GM19351 (cell line): ENCODE results near the gene ASIC1.
"Not testable (repeated sequence)": the region's sequence is repeated elsewhere in the genome, so short reads cannot be mapped to it uniquely, and the experiment has no call there.

Experiments
- ATAC-seq: cut with Tn5 transposase; IDR thresholded peaks from one replicate; pipeline ENCODE4 v1.9.1; 2021; ENCODE audit warnings: mild to moderate bottlenecking, moderate library complexity; ENCODE audit not compliant: unreplicated experiment

ASIC1 gene

GRCh38 chr12:50057000-50057841, at the start of gene ASIC1:
Gene ASIC1, plus strand, starts transcription at chr12:50057596. Its CDS starts 1,171 bp downstream, at chr12:50058767.
- no peak for ATAC-seq

- no peak for ATAC-seq
These were observed 43.8 kb upstream of the ASIC1 start for GRCh38 chr12:50013361-50014147.

GRCh38 chr12:50014342-50014741, 43.1 kb upstream of the ASIC1 start:
- ATAC-seq, result no peak

DNA sequence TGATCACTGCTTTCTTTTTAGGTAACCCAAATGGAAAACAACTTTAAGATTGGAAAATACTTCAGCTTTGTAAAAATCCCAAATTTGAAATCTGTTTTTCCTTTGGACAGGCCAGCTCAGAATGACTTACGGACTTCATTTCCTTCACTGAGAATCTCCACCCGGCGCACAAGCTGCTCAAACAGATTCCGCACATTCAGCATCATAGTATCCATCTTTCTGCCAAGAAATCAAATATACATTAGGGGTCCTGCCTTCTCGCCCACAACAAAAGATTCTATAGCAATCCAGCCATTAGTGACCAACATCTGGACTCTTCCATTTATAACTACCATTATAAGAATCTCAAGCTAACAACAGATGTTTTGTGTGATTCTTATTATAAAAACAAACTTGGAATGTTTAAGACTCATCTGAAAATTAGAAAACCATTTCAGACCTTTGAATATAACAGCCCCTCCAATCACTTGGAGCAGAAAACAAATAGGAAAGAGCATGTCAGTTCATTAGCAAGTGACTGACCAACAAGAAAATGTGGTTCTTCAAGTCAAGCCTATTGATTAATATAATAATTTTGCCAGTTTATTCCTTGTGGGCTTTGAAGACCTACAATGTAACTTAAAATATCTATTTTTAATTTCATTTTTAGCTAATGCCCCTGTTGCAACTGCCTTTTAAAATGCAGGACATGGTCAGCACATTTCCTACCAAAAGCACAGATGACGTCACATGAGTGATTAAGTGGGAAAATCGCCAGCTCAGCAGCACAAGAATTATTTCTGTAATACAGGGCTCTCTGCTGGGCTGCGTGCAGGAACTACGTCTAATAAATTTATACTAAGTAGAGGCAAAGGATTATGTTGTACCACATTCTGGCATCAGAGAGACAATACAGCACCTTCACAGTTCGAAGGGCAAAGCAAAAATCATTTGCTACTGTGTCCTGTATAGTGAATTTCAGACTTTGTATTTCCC, 40.6 kb upstream of the ASIC1 start:
- ATAC-seq, result no peak

DNA sequence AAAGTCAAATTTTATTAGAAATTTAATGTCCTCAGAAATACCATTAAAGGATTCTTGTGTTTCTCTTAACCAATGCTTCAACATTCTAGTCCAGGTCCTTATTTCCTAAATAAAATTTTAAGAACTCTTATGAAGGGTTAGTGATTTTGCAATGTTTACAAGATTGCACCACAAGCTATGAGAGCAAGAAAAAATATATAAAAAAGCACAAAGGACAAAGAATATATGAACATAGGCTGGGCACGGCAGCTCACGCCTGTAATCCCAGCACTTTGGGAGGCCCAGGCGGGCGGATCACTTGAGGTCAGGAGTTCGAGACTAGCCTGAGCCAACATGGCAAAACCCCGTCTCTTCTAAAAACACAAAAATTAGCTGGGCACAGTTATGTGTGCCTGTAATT, 39.8 kb upstream of the ASIC1 start:
- no peak for ATAC-seq

DNA sequence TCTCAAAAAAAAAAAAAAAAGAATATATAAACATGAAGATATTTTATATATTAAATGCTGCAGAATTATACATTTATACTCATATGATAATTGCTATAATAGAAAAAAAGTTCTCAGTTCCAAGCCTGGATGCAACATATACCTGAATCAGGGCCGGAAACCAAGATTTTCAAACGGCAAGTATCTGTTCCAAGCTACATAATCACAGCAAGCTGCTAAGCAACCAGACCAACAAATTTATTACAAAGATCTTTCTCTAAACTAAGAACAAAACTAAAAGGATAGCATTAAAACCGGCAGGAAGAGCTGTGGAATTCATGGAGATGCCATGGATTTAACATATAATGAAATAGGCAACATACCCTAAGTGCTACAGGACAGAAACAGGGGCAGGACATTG, 39.2 kb upstream of the ASIC1 start:
- ATAC-seq, result no peak

DNA sequence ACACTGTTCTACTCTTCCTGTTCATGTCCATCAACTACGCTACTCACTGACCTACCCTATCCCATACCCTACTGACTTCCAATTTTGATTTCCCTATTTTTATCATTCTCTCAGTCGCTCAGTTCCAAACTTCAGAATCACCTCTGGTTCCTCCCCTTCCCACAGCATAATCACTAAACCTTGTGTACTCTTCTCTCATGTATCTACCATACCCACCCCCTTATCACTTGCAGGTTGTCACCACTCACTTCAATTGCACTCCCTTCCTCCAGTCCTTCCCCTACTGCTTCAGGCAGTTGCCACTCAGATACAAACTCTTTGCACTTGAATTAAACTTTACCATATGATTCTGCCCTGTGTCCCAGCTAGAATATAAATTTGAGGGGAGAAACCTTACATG, 38.4 kb upstream of the ASIC1 start:
- no peak for ATAC-seq

DNA sequence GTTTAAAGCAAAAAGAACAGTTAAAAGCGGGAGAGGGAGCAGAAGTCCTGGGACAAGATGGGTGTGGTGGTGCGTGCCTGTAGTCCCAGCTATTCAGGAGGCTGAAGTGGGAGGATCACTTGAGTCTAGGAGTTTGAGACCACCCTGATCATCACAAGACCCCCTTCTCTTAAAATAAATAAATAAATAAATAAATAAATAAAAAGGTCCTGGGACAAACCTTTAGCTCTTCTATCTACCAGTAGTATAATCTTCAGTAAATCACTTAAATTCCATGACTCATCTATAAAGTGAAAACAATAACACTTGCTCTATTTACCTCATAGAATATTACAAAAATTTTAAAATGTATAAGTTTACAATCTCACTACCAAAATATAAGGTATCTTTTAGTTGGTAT, 37.9 kb upstream of the ASIC1 start:
- ATAC-seq, result no peak

DNA sequence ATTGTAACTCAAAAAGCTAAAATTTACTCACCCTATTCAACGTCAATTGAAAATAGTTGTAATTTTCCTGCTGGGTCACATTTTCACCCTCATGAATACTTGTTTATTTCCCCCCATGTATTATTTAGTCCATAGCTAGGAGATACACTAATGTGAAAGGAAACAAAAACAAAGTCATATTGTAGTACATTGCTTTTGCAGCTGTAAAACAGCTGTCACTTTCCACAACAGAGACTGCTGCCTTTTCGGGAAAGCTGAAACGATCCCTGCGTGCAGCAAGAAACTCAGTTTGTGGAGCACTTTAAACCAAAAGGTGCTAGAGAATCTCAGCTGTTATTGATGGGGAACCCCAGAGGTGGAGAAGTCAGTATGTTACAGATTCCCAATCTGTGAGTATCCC, 36.4 kb upstream of the ASIC1 start:
- no peak for ATAC-seq

DNA sequence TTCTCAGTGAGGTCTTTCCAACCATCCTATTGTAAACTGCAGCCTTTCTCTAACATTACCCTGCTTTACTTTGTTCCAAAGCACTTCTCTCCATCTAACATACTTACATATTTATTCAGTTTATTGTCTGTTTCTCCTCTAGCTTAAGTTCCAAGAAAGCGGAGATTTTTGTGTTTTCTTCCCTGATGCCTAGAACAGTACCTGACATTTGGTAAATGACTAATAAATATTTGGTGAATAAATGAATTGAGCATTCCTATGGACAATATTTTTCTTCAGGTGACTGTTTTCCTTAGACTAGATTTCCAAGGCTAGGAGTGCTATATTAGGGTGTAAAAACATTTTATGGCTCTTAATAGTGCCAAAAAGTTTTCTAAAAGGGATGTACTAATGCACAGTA, 34.5 kb upstream of the ASIC1 start:
- no peak for ATAC-seq

GRCh38 chr12:50024227-50024626, 33.2 kb upstream of the ASIC1 start:
- ATAC-seq, result no peak

GRCh38 chr12:50024805-50025186, 32.6 kb upstream of the ASIC1 start:
- ATAC-seq, result peak; percentile 23

GRCh38 chr12:50025187-50026059, 32.0 kb upstream of the ASIC1 start, which contains the start of gene RACGAP1:
Gene RACGAP1, minus strand, starts transcription at chr12:50025494. Its CDS starts 8,779 bp downstream, at chr12:50016715.
- peak; percentile 99 for ATAC-seq

GRCh38 chr12:50026691-50027090, 30.7 kb upstream of the ASIC1 start:
- no peak for ATAC-seq

DNA sequence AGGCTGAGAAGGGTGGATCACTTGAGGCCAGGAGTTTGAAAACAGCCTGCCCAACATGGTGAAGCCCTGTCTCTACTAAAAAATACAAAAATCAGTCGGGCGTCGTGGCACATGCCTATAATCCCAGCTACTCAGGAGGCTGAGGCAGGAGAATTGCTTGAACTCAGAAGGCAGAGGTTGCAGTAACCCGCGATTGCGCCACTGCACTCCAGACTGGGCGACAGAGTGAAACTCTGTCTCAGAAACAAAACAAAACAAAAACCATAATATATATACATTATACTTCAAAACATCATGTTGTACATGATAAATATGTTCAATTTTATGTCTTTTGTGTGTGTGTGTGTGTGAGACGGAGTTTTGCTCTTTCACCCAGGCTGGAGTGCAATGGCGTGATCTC, 26.9 kb upstream of the ASIC1 start:
- not testable (repeated sequence) for ATAC-seq

DNA sequence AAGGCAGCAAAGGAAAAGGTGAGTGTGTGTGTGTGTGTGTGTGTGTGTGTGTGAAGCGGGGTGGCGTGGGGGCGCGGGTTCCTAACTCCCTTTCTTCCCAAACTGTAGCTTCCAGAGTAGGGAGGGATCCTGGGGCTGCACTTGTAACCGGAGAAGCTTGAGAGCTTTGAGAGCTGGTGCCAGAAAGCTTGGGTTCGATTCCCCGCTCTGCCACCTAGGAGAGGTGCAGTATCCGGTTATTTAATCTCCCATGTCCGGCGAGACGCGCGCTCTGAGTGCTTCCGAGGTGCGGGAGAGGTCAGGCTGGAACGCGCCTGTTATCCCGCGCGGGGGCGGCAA, 24.9 kb upstream of the ASIC1 start:
- ATAC-seq, result no peak

DNA sequence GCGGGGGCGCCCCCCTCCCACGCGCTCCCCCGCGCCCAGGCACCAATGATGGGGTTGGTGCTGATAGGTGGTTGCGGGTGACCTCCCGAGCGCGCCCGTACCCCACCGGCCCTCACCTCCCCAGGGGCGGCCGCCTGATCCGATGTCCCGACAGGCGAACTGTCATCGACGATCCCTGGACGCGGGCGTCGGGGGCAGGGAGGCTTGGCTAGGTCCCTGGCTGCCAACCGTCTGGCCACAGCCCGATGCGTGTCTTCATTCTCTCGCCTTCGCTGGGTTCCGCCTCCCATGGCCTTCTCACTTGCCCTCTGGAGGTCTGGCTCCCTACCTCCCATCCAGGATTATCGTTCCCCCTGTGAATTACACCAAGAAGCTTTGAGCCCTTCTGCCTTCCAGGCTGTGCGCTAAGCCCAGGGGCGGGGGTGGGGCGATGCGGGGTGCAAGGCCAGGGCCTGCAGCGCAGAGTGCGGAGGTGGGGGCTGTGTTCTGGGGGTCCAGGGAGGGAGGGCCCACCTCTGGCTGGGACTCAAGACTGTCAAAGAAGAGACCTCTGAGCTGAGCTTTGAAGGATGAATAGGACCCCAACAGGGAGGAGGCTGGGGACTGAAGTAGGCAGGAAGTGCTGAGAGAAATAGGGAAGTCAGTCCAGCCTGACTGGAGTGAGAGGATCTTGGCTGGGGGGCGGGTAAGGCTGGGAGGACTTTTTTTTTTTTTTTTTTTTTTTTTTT, 24.4 kb upstream of the ASIC1 start:
- no peak for ATAC-seq

- no peak for ATAC-seq
These were observed 19.1 kb upstream of the ASIC1 start for GRCh38 chr12:50038336-50038735.

DNA sequence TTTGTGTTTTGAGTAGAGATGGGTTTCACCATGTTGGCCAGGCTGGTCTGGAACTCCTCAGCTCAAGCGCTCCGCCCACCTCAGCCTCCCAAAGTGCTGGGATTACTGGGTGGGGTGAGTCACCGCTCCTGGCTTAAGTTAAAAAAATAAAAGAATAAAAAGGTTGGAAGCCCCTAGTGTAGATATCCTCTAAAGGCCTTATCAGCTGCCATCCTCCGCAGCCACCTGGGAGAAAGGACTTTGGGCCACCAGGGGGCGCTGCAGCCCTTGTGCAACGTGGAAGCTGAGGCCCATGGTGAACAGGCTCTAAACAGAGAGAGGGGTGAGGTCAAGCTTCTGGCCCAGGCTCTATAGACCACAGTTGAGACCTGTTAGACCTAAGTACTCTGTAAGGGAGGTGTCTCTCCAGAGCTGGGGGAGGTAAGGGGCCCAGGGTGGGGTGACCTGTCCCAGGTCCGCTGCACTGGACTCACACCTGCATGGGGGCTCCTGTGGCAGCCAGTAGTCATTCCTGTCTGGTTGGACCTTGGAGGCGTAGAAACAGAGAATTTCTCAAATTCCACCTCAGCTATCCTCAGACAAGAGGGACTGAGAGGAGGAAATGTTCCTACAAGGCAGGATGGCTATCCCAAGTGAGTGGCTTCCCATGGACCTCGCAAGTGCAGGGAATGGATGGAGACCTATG, 18.1 kb upstream of the ASIC1 start:
- ATAC-seq, result no peak
